HG02571 (cell line): ENCODE results near the gene NAPEPLD.
"Not testable (repeated sequence)": the region's sequence is repeated elsewhere in the genome, so short reads cannot be mapped to it uniquely, and the experiment has no call there.

Experiments
- ATAC-seq: cut with Tn5 transposase; IDR thresholded peaks from one replicate; pipeline ENCODE4 v1.9.1; 2021; ENCODE audit warnings: mild to moderate bottlenecking, moderate library complexity; ENCODE audit not compliant: unreplicated experiment

The NAPEPLD gene

GRCh38 chr7:103073989-103074518 lies 74.8 kb downstream of the NAPEPLD start:
- no peak for ATAC-seq

GRCh38 chr7:103071000-103071399 lies 77.9 kb downstream of the NAPEPLD start:
- no peak for ATAC-seq

- ATAC-seq = no peak
These were observed 80.2 kb downstream of the NAPEPLD start for GRCh38 chr7:103068414-103069403.

- ATAC-seq = no peak
These were observed 83.2 kb downstream of the NAPEPLD start for GRCh38 chr7:103065667-103066066.

GRCh38 chr7:103063895-103064294 lies 85.0 kb downstream of the NAPEPLD start:
- no peak for ATAC-seq

- ATAC-seq = no peak
These were observed 89.4 kb downstream of the NAPEPLD start for GRCh38 chr7:103059471-103059870.

- no peak for ATAC-seq
These were observed 90.8 kb downstream of the NAPEPLD start for GRCh38 chr7:103058122-103058521.

- ATAC-seq = not testable (repeated sequence)
These were observed 92.9 kb downstream of the NAPEPLD start for GRCh38 chr7:103056006-103056405.

GRCh38 chr7:103051519-103051918 lies 97.4 kb downstream of the NAPEPLD start:
- no peak for ATAC-seq
